ENCODE data around the gene SLIT1. TPM values are rescaled to one million over a fixed set of nuclear protein-coding genes. Genes with fewer than 3 reads are reported as not detected.

SLIT1 gene
- polyA plus RNA-seq, 1 donor from 2014 or later: 9.5 TPM

GRCh38 chr10:97179731-97180362 lies 5.9 kb downstream of the SLIT1 start:
- no peaks in the 10 kb centered on the region for H4K20me1 ChIP-seq (ENCODE audit: insufficient read depth)
- no peaks in the 10 kb centered on the region for H3F3A ChIP-seq (ENCODE audit: insufficient read depth, low read length, poor library complexity, severe bottlenecking)
- no peaks in the 10 kb centered on the region for H3K36me3 ChIP-seq (ENCODE audit: insufficient read depth, low read length)
- H3K4me2 ChIP-seq (ENCODE audit: low read length): no peak overlapping the region
- no peak overlapping the region for H3K27ac ChIP-seq (ENCODE audit: low read length)
- no peaks in the 10 kb centered on the region for H3K9me3 ChIP-seq (ENCODE audit: low read length)
- peaks cover 48% of the 10 kb centered on the region for H3K27me3 ChIP-seq (ENCODE audit: insufficient read depth, low read depth, low read length)
- peak overlapping the region; percentile 40 for H3K4me3 ChIP-seq (ENCODE audit: low read length)
- H3K9me2 ChIP-seq (ENCODE audit: insufficient read depth, low read length): no peaks in the 10 kb centered on the region
- no peak overlapping the region for H2AFZ ChIP-seq (ENCODE audit: low read depth, low read length)
- no peak overlapping the region for H3K9ac ChIP-seq (ENCODE audit: low read length)
- no peaks in the 10 kb centered on the region for H3K79me2 ChIP-seq (replicated peaks; ENCODE audit: insufficient read depth, low read length)
- no peak for TF ChIP-seq SMC3 (conservative IDR thresholded peaks at IDR 0.05; ENCODE audit: poor library complexity)
- TF ChIP-seq, protein P1, sequence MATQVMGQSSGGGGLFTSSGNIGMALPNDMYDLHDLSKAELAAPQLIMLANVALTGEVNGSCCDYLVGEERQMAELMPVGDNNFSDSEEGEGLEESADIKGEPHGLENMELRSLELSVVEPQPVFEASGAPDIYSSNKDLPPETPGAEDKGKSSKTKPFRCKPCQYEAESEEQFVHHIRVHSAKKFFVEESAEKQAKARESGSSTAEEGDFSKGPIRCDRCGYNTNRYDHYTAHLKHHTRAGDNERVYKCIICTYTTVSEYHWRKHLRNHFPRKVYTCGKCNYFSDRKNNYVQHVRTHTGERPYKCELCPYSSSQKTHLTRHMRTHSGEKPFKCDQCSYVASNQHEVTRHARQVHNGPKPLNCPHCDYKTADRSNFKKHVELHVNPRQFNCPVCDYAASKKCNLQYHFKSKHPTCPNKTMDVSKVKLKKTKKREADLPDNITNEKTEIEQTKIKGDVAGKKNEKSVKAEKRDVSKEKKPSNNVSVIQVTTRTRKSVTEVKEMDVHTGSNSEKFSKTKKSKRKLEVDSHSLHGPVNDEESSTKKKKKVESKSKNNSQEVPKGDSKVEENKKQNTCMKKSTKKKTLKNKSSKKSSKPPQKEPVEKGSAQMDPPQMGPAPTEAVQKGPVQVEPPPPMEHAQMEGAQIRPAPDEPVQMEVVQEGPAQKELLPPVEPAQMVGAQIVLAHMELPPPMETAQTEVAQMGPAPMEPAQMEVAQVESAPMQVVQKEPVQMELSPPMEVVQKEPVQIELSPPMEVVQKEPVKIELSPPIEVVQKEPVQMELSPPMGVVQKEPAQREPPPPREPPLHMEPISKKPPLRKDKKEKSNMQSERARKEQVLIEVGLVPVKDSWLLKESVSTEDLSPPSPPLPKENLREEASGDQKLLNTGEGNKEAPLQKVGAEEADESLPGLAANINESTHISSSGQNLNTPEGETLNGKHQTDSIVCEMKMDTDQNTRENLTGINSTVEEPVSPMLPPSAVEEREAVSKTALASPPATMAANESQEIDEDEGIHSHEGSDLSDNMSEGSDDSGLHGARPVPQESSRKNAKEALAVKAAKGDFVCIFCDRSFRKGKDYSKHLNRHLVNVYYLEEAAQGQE (IDR thresholded peaks at IDR 0.05; ENCODE audit: borderline replicate concordance): no peak
- no peak for TF ChIP-seq EP300 (conservative IDR thresholded peaks at IDR 0.05; ENCODE audit: poor library complexity, severe bottlenecking)
- no peak for TF ChIP-seq EZH2 (IDR thresholded peaks at IDR 0.05; ENCODE audit: borderline replicate concordance, insufficient read depth, low read length, poor library complexity, severe bottlenecking)
- TF ChIP-seq TAF1 (IDR thresholded peaks at IDR 0.05; ENCODE audit: low read depth): no peak
- no peak for TF ChIP-seq RAD21 (conservative IDR thresholded peaks at IDR 0.05)
- peak; percentile 84 for TF ChIP-seq POLR2AphosphoS5 (IDR thresholded peaks at IDR 0.05)
- TF ChIP-seq, protein P2, sequence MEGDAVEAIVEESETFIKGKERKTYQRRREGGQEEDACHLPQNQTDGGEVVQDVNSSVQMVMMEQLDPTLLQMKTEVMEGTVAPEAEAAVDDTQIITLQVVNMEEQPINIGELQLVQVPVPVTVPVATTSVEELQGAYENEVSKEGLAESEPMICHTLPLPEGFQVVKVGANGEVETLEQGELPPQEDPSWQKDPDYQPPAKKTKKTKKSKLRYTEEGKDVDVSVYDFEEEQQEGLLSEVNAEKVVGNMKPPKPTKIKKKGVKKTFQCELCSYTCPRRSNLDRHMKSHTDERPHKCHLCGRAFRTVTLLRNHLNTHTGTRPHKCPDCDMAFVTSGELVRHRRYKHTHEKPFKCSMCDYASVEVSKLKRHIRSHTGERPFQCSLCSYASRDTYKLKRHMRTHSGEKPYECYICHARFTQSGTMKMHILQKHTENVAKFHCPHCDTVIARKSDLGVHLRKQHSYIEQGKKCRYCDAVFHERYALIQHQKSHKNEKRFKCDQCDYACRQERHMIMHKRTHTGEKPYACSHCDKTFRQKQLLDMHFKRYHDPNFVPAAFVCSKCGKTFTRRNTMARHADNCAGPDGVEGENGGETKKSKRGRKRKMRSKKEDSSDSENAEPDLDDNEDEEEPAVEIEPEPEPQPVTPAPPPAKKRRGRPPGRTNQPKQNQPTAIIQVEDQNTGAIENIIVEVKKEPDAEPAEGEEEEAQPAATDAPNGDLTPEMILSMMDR (IDR thresholded peaks at IDR 0.05; ENCODE audit: poor library complexity, severe bottlenecking): peak; percentile 39
- TF ChIP-seq MXI1 (conservative IDR thresholded peaks at IDR 0.05; ENCODE audit: poor library complexity, severe bottlenecking): no peak

DNA sequence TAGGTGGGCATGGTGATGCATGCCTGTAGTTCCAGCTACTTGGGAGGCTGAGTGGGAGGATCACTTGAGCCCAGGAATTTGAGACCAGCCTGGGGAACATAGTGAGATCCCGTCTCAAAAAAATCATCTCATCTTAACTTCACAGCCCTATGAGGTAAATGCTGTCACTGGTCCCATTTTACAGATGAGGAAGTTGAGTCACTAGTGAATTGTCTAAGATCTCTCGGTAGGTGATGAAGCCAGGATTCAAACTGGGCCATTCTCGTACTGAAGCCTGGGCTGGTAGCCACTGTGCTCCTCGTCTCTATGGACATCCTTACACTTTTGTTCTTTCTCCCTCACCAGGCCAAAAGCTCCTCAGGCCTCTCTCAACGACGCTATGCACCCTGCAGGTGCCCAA lies 6.4 kb downstream of the SLIT1 start:
- peaks cover 43% of the 10 kb centered on the region for H3K27me3 ChIP-seq (ENCODE audit: insufficient read depth, low read depth, low read length)
- H3K36me3 ChIP-seq (ENCODE audit: insufficient read depth, low read length): no peaks in the 10 kb centered on the region
- TF ChIP-seq RAD21 (conservative IDR thresholded peaks at IDR 0.05): no peak
- TF ChIP-seq EZH2 (IDR thresholded peaks at IDR 0.05; ENCODE audit: borderline replicate concordance, insufficient read depth, low read length, poor library complexity, severe bottlenecking): no peak
- TF ChIP-seq POLR2AphosphoS5 (IDR thresholded peaks at IDR 0.05): no peak
- TF ChIP-seq, protein P1 (IDR thresholded peaks at IDR 0.05; ENCODE audit: borderline replicate concordance): no peak
- no peak for TF ChIP-seq MXI1 (conservative IDR thresholded peaks at IDR 0.05; ENCODE audit: poor library complexity, severe bottlenecking)
- no peak for TF ChIP-seq EP300 (conservative IDR thresholded peaks at IDR 0.05; ENCODE audit: poor library complexity, severe bottlenecking)
- TF ChIP-seq SMC3 (conservative IDR thresholded peaks at IDR 0.05; ENCODE audit: poor library complexity): no peak
- TF ChIP-seq, protein P2 (IDR thresholded peaks at IDR 0.05; ENCODE audit: poor library complexity, severe bottlenecking): no peak
- no peak for TF ChIP-seq TAF1 (IDR thresholded peaks at IDR 0.05; ENCODE audit: low read depth)
- peak overlapping the region; percentile 40 for H3K4me3 ChIP-seq (ENCODE audit: low read length)
- H3K9ac ChIP-seq (ENCODE audit: low read length): no peak overlapping the region
- no peak overlapping the region for H3K4me2 ChIP-seq (ENCODE audit: low read length)
- no peaks in the 10 kb centered on the region for H3F3A ChIP-seq (ENCODE audit: insufficient read depth, low read length, poor library complexity, severe bottlenecking)
- no peaks in the 10 kb centered on the region for H3K9me3 ChIP-seq (ENCODE audit: low read length)
- no peaks in the 10 kb centered on the region for H3K79me2 ChIP-seq (replicated peaks; ENCODE audit: insufficient read depth, low read length)
- no peaks in the 10 kb centered on the region for H3K9me2 ChIP-seq (ENCODE audit: insufficient read depth, low read length)
- no peaks in the 10 kb centered on the region for H4K20me1 ChIP-seq (ENCODE audit: insufficient read depth)
- H3K27ac ChIP-seq (ENCODE audit: low read length): no peak overlapping the region
- H2AFZ ChIP-seq (ENCODE audit: low read depth, low read length): no peak overlapping the region

Measured in neural cell (in vitro differentiated cells).